HG03469 (cell line): ENCODE measurements around the gene CAPN12.

Source experiments
- ATAC-seq: cut with Tn5 transposase; IDR thresholded peaks from one replicate; pipeline ENCODE4 v1.9.1; 2021; ENCODE audit warnings: mild to moderate bottlenecking, moderate library complexity, moderate number of reproducible peaks; ENCODE audit not compliant: unreplicated experiment

The CAPN12 gene

GRCh38 chr19:38698225-38699026, 45.8 kb downstream of the CAPN12 start:
- ATAC-seq = no peak

GRCh38 chr19:38697641-38698071, 46.6 kb downstream of the CAPN12 start:
- no peak for ATAC-seq

GRCh38 chr19:38697197-38697596, 47.1 kb downstream of the CAPN12 start:
- no peak for ATAC-seq

GRCh38 chr19:38696729-38697055, 47.6 kb downstream of the CAPN12 start:
- ATAC-seq = no peak

GRCh38 chr19:38695832-38696728, 48.2 kb downstream of the CAPN12 start:
- no peak for ATAC-seq

- ATAC-seq = no peak
These were observed 49.0 kb downstream of the CAPN12 start for GRCh38 chr19:38695317-38695683.

GRCh38 chr19:38693380-38694223, 50.7 kb downstream of the CAPN12 start:
- no peak for ATAC-seq

GRCh38 chr19:38692458-38693379, 51.6 kb downstream of the CAPN12 start:
- ATAC-seq = no peak

- ATAC-seq = no peak
These were observed 52.3 kb downstream of the CAPN12 start for GRCh38 chr19:38691938-38692457.

GRCh38 chr19:38690832-38691231, 53.4 kb downstream of the CAPN12 start:
- ATAC-seq = no peak

- ATAC-seq = no peak
These were observed 54.1 kb downstream of the CAPN12 start for GRCh38 chr19:38690146-38690545.

GRCh38 chr19:38687837-38688378, 56.4 kb downstream of the CAPN12 start:
- ATAC-seq = no peak

- no peak for ATAC-seq
These were observed 57.8 kb downstream of the CAPN12 start for GRCh38 chr19:38686530-38686888.

GRCh38 chr19:38685666-38686529, 58.4 kb downstream of the CAPN12 start:
- no peak for ATAC-seq

GRCh38 chr19:38684862-38685665, 59.2 kb downstream of the CAPN12 start:
- no peak for ATAC-seq

- no peak for ATAC-seq
These were observed 60.0 kb downstream of the CAPN12 start for GRCh38 chr19:38684078-38684861.
